Fibroblast of skin of right quadriceps (primary cell): ENCODE measurements around the gene ADCY4.
A peak's percentile ranks its signal among the peaks of the same experiment; 100 is the strongest.
"Not testable (repeated sequence)": the region's sequence is repeated elsewhere in the genome, so short reads cannot be mapped to it uniquely, and the experiment has no call there.

Source experiments
- DNase-seq: peaks from one replicate; pipeline ENCODE4 v3.0.0-alpha.2; 2013

ADCY4 gene

GRCh38 chr14:24334431-24335291 is at the start of gene ADCY4:
Gene ADCY4, minus strand, starts transcription at chr14:24335071. Its CDS starts 419 bp downstream, at chr14:24334652.
- DNase-seq = no peak

GRCh38 chr14:24384169-24384568 is 49.3 kb upstream of the ADCY4 start:
- no peak for DNase-seq

GRCh38 chr14:24382064-24382371 is 47.1 kb upstream of the ADCY4 start:
- no peak for DNase-seq

GRCh38 chr14:24381363-24382063 is 46.6 kb upstream of the ADCY4 start:
- no peak for DNase-seq

GRCh38 chr14:24379907-24380730 is 45.2 kb upstream of the ADCY4 start:
- DNase-seq = no peak

GRCh38 chr14:24378981-24379906 is 44.4 kb upstream of the ADCY4 start:
- no peak for DNase-seq

- DNase-seq = no peak
Measured at GRCh38 chr14:24378327-24378726, 43.5 kb upstream of the ADCY4 start.

GRCh38 chr14:24377657-24378056 is 42.8 kb upstream of the ADCY4 start:
- peak; percentile 15 for DNase-seq

- no peak for DNase-seq
Measured at GRCh38 chr14:24377126-24377525, 42.3 kb upstream of the ADCY4 start.

- DNase-seq = no peak
Measured at GRCh38 chr14:24376448-24377070, 41.7 kb upstream of the ADCY4 start.

- peak; percentile 32 for DNase-seq
Measured at GRCh38 chr14:24372701-24373416, 38.0 kb upstream of the ADCY4 start.

GRCh38 chr14:24371605-24372004 is 36.7 kb upstream of the ADCY4 start:
- not testable (repeated sequence) for DNase-seq

GRCh38 chr14:24370748-24371147 is 35.9 kb upstream of the ADCY4 start:
- no peak for DNase-seq

GRCh38 chr14:24369907-24370687 is 35.2 kb upstream of the ADCY4 start:
- DNase-seq = no peak

- DNase-seq = no peak
Measured at GRCh38 chr14:24369463-24369862, 34.6 kb upstream of the ADCY4 start.

- DNase-seq = peak; percentile 91
Measured at GRCh38 chr14:24368562-24369252, 33.8 kb upstream of the ADCY4 start.

- no peak for DNase-seq
Measured at GRCh38 chr14:24368212-24368561, 33.3 kb upstream of the ADCY4 start.

- peak; percentile 99 for DNase-seq
Measured at GRCh38 chr14:24367514-24368211, 32.8 kb upstream of the ADCY4 start, which contains the start of gene NFATC4. Gene NFATC4, plus strand, starts transcription at chr14:24368184. Its CDS starts 157 bp downstream, at chr14:24368341.
